Spleen (tissue), 11 donors: ENCODE data around the gene RUFY3. TPM values are rescaled to one million over a fixed set of nuclear protein-coding genes. Genes with fewer than 3 reads are reported as not detected.

Source experiments
- DNase-seq: peaks from one replicate; pipeline ENCODE4 v3.0.0-alpha.2; 2020
- H3K27ac ChIP-seq, 8 donors: fragments of 200-600 bp; sonication (generic) in 7 of 8; 1 replicate in 4 of 8; 2 replicates in 4 of 8; pipeline versions ENCODE4 v1.5.0 to v1.8.0; 2016 to 2021; ENCODE audit warnings: inconsistent platforms in 4 of 8, mild to moderate bottlenecking in 4 of 8, moderate library complexity in 1 of 8
- H3K27me3 ChIP-seq, 7 donors: fragments of 200-600 bp; sonication (generic) in 6 of 7; replicated peaks in 1 of 7; 1 replicate in 4 of 7; 2 replicates in 3 of 7; pipeline versions ENCODE4 v1.5.0 to v1.8.0; 2016 to 2021; ENCODE audit warnings: inconsistent platforms in 3 of 7, mild to moderate bottlenecking in 1 of 7
- H3K36me3 ChIP-seq, 6 donors: fragments of 200-600 bp; sonication (generic) in 5 of 6; 1 replicate in 4 of 6; 2 replicates in 2 of 6; pipeline versions ENCODE4 v1.5.0 to v1.8.0; 2016 to 2021; ENCODE audit warnings: inconsistent platforms in 2 of 6
- H3K4me1 ChIP-seq, 6 donors: fragments of 200-600 bp; sonication (generic) in 5 of 6; 1 replicate in 3 of 6; 2 replicates in 3 of 6; pipeline versions ENCODE4 v1.5.0 to v1.8.0; 2016 to 2021; ENCODE audit warnings: inconsistent platforms in 3 of 6
- H3K4me3 ChIP-seq, 8 donors: fragments of 200-600 bp; sonication (generic) in 7 of 8; 1 replicate in 4 of 8; 2 replicates in 4 of 8; pipeline versions ENCODE4 v1.5.0 to v1.8.0; 2016 to 2021; ENCODE audit warnings: inconsistent platforms in 4 of 8, mild to moderate bottlenecking in 4 of 8, moderate library complexity in 2 of 8
- H3K9me3 ChIP-seq, 8 donors: fragments of 200-600 bp; sonication (generic) in 7 of 8; 1 replicate in 4 of 8; 2 replicates in 4 of 8; pipeline versions ENCODE4 v1.5.0 to v1.8.0; 2016 to 2021; ENCODE audit warnings: inconsistent platforms in 4 of 8
- POLR2A ChIP-seq, 3 donors: fragments of 450-650 bp; IDR thresholded peaks; one replicate each; pipeline ENCODE4 v1.5.1; 2017; ENCODE audit warnings: antibody characterized with exemption in 3 of 3, mild to moderate bottlenecking in 1 of 3
- POLR2AphosphoS5 ChIP-seq, 3 donors: sonication (generic); formaldehyde crosslinking; IDR thresholded peaks; one replicate each; pipeline ENCODE4 v1.5.1; 2017; ENCODE audit warnings: antibody characterized with exemption in 3 of 3
- WGBS, 5 donors: extraction: QIAGEN DNeasy Blood & Tissue Kit in 3 of 5; methylation state at CpG; one replicate each; pipeline versions ENCODE4 v1.1.5 to v1.1.7; 2013 to 2018; 5-methylcytosine and 5-hydroxymethylcytosine counted together
- intact Hi-C: fragments of 100-400 bp; cut with DNase I; formaldehyde crosslinking; loops from one replicate; pipeline ENCODE4 v1.15.0; 2023; ENCODE audit warnings: low total_unique reads
- polyA plus RNA-seq, 3 donors: library from polyadenylated mRNA; stranded (reverse); fragments of 200-250 nt; gene quantifications; one replicate each; pipeline ENCODE4 v1.2.1, GENCODE V29; 2013
- small RNA-seq, 4 donors: library from RNA; depleted of rRNA; stranded (forward); fragments of <200 nt; gene quantifications; one replicate each; pipeline ENCODE3, GENCODE V24; 2016
- total RNA-seq, 7 donors: library from RNA; depleted of rRNA in 3 of 7; stranded (reverse); fragments of >200 nt in 3 of 7; fragmentation: NEBNext Ultra II Directional in 4 of 7; extraction: Animal tissue kit (Norgen Biotek cat#: 25700) in 4 of 7; gene quantifications; one replicate each; pipeline versions ENCODE4 v1.1.0 to v1.2.1, GENCODE V29; 2016 to 2021
- TF ChIP-seq, protein P1 (sequence below), 11 experiments: fragments of 200-600 bp in 7 of 11; fragments of 450-650 bp in 4 of 11; sonication (generic) in 4 of 11; IDR thresholded peaks in 8 of 11; conservative IDR thresholded peaks in 3 of 11; 1 replicate in 7 of 11; 2 replicates in 4 of 11; pipeline versions ENCODE4 v1.4.0 to v1.8.0; 2016 to 2021; ENCODE audit warnings: antibody characterized with exemption in 11 of 11, inconsistent platforms in 4 of 11, mild to moderate bottlenecking in 1 of 11
- donor health status: healthy with polysubstance abuse.
- donor health status: DM: no; HTN: no; CAD: no; lungs with moderate emphysema.
- donor health status: DM: no; HTN: no; CAD: no.
- donor health status: Bipolar disorder and iron deficiency.
- donor health status: healthy.
- donor health status: DM: no; HTN: no; CAD: no.
- donor health status: DM: yes; HTN: yes; CAD: no.

Gene RUFY3
- total and polyA plus RNA-seq, 10 donors: 19.2 to 96.8 (median 76.2) TPM

DNA sequence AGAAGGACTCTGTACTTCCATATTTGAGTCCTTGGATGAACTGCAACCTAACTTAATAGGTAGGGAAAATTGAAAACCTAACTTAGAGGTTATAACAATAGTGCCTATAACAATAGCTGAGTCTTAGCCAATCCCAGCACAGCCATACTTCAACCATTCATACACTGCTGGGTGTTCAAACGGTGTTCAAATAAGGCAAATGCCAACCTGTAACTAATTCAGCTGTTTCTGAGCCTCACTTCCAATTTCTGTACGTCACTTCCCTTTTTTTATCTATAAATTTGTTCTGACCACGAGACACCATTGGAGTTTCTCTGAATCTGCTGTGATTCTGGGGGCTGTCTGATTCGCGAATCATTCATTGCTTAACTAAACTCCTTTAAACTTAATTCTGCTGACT lies 127.5 kb downstream of the RUFY3 start:
- Histone ChIP-seq H3K27ac (no peak overlapping the region), H3K4me3 (no peak overlapping the region), H3K9me3 (no peaks in the 10 kb centered on the region), H3K36me3 (no peaks in the 10 kb centered on the region), H3K27me3 (no peaks in the 10 kb centered on the region), H3K4me1 (peaks cover 0 to 38% (median 1%) of the 10 kb centered on the region in 6 donors)
- DNase-seq: no peak
- intact Hi-C loops: loop anchor here (10.0 kb wide), 1 partner anchor 156 kb away; no protein-coding TSS in a partner anchor
- WGBS, 5 donors: 44 to 62% (median 59%) methylated on average over 5 of the region's 5 CpGs
- TF ChIP-seq POLR2AphosphoS5 (IDR thresholded peaks at IDR 0.05) (no peak), POLR2A (IDR thresholded peaks at IDR 0.05) (no peak)
- TF ChIP-seq, protein P1, sequence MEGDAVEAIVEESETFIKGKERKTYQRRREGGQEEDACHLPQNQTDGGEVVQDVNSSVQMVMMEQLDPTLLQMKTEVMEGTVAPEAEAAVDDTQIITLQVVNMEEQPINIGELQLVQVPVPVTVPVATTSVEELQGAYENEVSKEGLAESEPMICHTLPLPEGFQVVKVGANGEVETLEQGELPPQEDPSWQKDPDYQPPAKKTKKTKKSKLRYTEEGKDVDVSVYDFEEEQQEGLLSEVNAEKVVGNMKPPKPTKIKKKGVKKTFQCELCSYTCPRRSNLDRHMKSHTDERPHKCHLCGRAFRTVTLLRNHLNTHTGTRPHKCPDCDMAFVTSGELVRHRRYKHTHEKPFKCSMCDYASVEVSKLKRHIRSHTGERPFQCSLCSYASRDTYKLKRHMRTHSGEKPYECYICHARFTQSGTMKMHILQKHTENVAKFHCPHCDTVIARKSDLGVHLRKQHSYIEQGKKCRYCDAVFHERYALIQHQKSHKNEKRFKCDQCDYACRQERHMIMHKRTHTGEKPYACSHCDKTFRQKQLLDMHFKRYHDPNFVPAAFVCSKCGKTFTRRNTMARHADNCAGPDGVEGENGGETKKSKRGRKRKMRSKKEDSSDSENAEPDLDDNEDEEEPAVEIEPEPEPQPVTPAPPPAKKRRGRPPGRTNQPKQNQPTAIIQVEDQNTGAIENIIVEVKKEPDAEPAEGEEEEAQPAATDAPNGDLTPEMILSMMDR (IDR thresholded peaks at IDR 0.05 in 8 of 11, conservative IDR thresholded peaks at IDR 0.05 in 3 of 11): no peak

DNA sequence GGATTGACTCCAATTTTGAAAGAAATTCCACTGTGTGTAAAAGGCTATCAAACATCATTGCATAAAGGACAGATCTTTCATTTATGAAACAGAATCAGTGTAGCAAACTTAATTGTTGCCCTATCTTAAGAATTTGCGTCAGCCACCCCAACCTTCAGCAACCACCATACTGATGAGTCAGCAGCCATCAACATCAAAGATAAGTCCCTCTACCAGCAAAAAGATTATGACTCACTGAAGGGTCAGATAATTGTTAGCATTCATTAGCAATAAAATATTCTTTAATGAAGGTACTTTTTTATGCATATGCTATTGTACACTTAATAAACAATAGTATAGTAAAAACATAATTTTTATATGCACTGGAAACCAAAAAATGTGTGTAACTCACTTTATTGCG lies 133.7 kb downstream of the RUFY3 start:
- TF ChIP-seq POLR2A (IDR thresholded peaks at IDR 0.05) (no peak), POLR2AphosphoS5 (IDR thresholded peaks at IDR 0.05) (no peak)
- TF ChIP-seq, protein P1 (IDR thresholded peaks at IDR 0.05 in 8 of 11, conservative IDR thresholded peaks at IDR 0.05 in 3 of 11): no peak
- Histone ChIP-seq H3K36me3 (no peaks in the 10 kb centered on the region), H3K27ac (no peak overlapping the region), H3K27me3 (no peaks in the 10 kb centered on the region), H3K4me1 (peaks cover 0 to 13% (median 0%) of the 10 kb centered on the region in 6 donors), H3K9me3 (no peaks in the 10 kb centered on the region), H3K4me3 (no peak overlapping the region)
- intact Hi-C loops: no loop called here
- 94 to 98% (median 96%) methylated on average over 2 of the region's 2 CpGs for WGBS, 5 donors
- no peak for DNase-seq

Small RNAs within 50 kb of the gene (small RNA-seq; reads per million reads assigned to genes)
- gene RF00026 (0 reads per million in 4 donors), gene RNU6-520P (0 reads per million in 4 donors), gene RNU6-784P (0 reads per million in 4 donors), gene RNU6-891P (0 reads per million in 4 donors)

Other genes with a start within 250 kb of the RUFY3 start
- gene MUC7, start 249.8 kb upstream of the RUFY3 start, total RNA-seq: not detected
- not detected for gene MUC7, start 249.8 kb upstream of the RUFY3 start, polyA plus RNA-seq
- gene AMTN, start 203.4 kb upstream of the RUFY3 start, total RNA-seq: not detected
- not detected for gene AMTN, start 203.4 kb upstream of the RUFY3 start, polyA plus RNA-seq
- not detected for gene AMBN, start 129.7 kb upstream of the RUFY3 start, total RNA-seq
- not detected for gene AMBN, start 129.7 kb upstream of the RUFY3 start, polyA plus RNA-seq
- gene ENAM, start 93.2 kb upstream of the RUFY3 start, total RNA-seq: under 1 TPM in 2 of 7 donors, not detected in 5; 0.27 to 0.30 TPM
- gene ENAM, start 93.2 kb upstream of the RUFY3 start, polyA plus RNA-seq: under 1 TPM in 2 of 3 donors, not detected in 1; 0.02 to 0.03 TPM
- 1,000 to 10,000 TPM in 1 of 7 donors, 100 to 1,000 TPM in 6; 185 to 1,125 (median 538) TPM for gene JCHAIN, start 55.5 kb upstream of the RUFY3 start, total RNA-seq
- gene JCHAIN, start 55.5 kb upstream of the RUFY3 start, polyA plus RNA-seq: 100 to 1,000 TPM in 1 of 3 donors, 10 to 100 TPM in 2; 64.8 to 181 (median 96.9) TPM
- gene UTP3, start 33.4 kb upstream of the RUFY3 start, total RNA-seq: 10 to 100 TPM; 29.0 to 45.1 (median 37.6) TPM
- gene UTP3, start 33.4 kb upstream of the RUFY3 start, polyA plus RNA-seq: 10 to 100 TPM; 37.3 to 51.3 (median 47.3) TPM
- 10 to 100 TPM; 38.5 to 48.2 (median 40.2) TPM for gene GRSF1, start 117.9 kb downstream of the RUFY3 start, total RNA-seq
- gene GRSF1, start 117.9 kb downstream of the RUFY3 start, polyA plus RNA-seq: 10 to 100 TPM; 31.1 to 37.6 (median 32.1) TPM
- gene MOB1B, start 180.4 kb downstream of the RUFY3 start, total RNA-seq: 10 to 100 TPM; 20.2 to 29.6 (median 24.4) TPM
- 1 to 10 TPM; 3.5 to 4.7 (median 4.3) TPM for gene MOB1B, start 180.4 kb downstream of the RUFY3 start, polyA plus RNA-seq